ENCODE measurements around the gene KPNA1. TPM values are rescaled to one million over a fixed set of nuclear protein-coding genes. Genes with fewer than 3 reads are reported as not detected.

The KPNA1 gene
- polyA plus RNA-seq, 1 donor: 57.1 TPM

- DNase-seq: peak; percentile 99
Measured at GRCh38 chr3:122415762-122416654, 98.7 kb downstream of the KPNA1 start, which contains the start of gene WDR5B. Gene WDR5B (minus strand): TSS chr3:122416062. CDS start chr3:122415528, 534 bp downstream.

- no peak for DNase-seq
Measured at GRCh38 chr3:122415104-122415744, 99.5 kb downstream of the KPNA1 start.

- DNase-seq: no peak
Measured at GRCh38 chr3:122414391-122414790, 100.3 kb downstream of the KPNA1 start.

DNA sequence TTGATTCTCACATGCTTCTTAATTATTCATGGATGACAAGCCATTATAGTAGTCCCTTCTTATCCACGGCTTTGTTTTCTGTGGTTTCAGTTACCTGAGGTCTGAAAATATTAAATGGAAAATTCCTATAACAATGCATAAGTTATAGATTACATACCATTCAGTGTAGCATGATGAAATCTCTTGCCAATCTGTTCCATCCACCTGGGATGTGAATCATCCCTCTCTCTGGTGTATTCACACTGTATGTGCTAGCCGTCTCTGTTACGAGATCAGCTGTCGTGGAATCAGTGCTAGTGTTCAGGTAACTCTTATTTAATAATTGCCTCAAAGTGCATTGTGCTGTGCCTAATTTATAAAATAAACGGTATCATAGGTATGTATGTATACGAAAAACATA lies 104.1 kb downstream of the KPNA1 start:
- DNase-seq: no peak

- DNase-seq: no peak
Measured at GRCh38 chr3:122410111-122410510, 104.6 kb downstream of the KPNA1 start.

DNA sequence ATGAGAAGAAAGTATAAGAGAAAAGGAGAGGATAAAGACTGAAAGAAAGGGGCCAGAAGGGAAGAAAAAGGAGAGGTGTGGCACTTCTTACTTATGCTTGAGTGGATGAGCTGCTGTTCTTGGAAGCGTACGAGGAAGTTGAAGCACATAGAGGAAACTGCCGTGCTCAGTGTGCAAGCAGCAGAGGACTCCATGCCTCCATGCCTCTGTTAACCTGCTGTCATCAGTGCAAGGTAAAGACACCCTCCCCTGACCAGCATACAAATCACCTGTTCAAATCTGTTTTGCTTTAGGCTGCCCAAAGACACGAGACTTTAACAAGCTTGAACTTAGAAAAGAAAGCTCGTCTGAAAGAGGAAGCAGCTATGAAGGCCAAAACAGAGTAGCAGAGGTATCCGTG lies 105.3 kb downstream of the KPNA1 start:
- DNase-seq: no peak

GRCh38 chr3:122407946-122408345 lies 106.8 kb downstream of the KPNA1 start:
- no peak for DNase-seq

DNA sequence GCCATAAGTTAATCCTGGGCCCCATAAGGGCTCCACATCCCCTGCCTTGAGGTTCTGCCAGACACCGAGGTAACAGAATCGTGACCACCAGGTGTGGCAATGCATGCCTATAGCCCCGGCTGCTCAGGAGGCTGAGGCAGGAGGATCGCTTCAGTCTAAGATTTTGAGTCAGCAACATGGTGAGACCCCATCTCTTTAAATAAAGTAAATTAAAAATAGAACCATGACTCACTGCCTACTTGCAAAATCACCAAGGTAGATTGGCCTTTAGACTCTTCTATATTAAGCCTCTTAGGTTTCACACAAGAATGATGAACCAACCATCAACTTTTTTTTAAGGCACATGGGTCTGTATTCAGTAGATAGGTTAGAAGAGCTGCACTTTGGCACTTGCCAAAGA lies 108.5 kb downstream of the KPNA1 start:
- no peak for DNase-seq

DNA sequence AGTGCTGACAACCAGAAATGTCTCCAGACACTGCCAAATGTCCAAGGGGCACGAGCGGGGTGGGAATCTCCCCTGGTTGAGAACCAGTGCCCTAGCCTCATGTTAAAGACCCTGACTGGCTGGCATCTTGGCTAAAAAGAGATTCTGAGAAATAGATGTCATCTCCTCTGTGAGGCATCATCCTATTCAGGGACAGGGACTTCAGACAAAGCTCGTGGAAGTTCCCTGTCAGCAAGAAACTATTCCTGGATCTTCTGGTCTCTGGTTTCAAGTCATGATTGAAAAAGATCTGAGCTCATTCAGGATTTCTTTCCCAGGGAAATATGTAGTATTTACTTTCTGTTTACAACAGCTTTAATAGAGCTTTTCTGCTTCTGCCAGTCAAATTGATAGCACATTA lies 109.7 kb downstream of the KPNA1 start:
- no peak for DNase-seq

DNA sequence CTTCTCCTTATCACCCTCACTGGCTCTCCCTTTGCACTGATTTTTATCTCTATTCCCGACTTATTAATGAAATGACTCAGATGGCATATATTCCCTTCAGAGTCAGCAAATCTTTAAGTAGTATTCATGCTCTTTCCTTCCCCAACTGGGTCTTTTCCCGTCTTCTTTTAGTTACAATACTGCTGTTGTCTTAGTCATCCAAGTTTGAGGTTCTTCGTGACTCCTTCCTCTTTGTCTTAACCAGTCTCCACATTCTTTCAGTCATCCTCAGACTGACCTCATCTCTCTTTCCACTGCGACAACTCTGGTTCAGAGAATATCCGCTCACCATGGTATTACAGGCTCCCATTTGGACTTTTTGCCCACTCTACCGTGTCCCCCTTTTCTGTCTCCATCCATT lies 111.2 kb downstream of the KPNA1 start:
- DNase-seq: no peak

GRCh38 chr3:122398920-122399319 lies 115.8 kb downstream of the KPNA1 start:
- no peak for DNase-seq

GRCh38 chr3:122397201-122397600 lies 117.5 kb downstream of the KPNA1 start:
- DNase-seq: no peak

DNA sequence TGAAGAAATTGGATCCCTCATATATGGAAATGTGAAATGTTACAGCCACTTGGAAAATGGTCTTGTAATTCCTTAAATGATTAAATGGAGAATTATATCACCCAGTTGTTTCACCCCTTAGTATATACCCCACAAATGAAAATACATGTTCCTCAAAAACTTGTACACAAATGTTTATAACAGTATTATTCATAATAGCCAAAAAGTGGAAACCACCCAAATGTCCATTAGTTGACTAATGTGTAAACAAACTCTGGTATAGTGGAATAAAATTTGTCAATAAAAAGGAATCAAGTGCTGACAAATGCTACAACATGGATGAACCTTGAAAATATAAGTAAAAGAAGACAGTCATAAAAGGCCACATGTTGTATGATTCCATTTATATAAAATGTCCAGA lies 118.2 kb downstream of the KPNA1 start:
- DNase-seq: no peak

GRCh38 chr3:122395582-122395981 lies 119.2 kb downstream of the KPNA1 start:
- no peak for DNase-seq

DNA sequence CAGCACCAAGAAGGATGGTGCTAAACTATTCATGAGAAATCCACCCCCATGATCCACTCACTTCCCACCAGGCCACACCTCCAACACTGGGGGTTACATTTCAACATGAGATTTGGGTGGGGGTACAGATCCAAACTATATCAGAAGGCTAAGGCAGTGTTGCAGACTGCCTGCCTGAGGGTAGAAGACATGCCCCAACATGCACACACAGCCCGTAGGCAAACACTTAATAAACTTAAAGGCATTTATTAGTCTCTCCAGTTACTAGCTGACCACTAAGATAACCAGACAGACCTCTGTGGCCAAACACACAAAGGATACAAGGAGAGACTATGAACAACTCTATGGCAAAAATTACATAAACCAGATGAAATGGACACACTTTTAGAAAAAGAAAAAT lies 120.6 kb downstream of the KPNA1 start:
- no peak for DNase-seq

- DNase-seq: no peak
Measured at GRCh38 chr3:122392868-122393844, 121.6 kb downstream of the KPNA1 start.

- no peak for DNase-seq
Measured at GRCh38 chr3:122391681-122392446, 122.9 kb downstream of the KPNA1 start.

DNA sequence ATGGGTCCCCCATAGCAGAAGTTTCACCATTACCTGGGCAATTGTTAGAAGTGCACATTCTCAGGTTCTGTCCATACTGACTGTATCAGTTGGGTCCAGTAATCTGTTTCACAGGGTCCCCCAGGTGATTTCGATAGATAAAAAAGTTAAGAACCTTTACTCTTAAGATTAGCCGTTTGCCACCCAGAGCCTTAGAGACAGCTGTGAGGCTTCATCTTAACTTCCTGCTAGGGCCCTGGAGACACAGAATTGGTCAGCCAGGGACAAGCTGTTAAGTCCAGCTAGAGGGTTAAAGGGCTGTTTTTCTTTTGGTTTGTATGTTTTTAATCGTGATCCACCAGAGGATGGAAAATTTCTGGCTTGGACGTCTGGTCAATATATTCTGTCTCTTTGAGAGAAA lies 124.1 kb downstream of the KPNA1 start:
- DNase-seq: no peak

DNA sequence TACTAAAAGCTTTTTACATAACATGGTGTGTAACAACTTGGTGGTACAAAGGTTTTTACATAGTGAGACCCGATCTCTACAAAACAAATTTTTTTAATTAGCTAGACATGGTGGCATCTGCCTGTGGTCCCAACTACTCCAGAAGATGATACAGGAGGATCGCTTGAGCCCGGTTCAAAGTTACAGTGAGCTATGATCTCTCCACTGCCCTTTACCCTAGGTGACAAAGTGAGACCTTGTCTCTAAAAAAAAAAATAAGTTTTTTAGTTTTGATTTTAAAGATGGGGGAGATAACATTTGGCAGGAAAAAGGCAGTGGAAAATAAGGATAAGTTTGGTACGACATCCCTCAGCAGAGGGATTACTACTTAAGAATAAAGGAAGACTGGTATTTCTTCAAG lies 124.8 kb downstream of the KPNA1 start:
- DNase-seq: no peak

- no peak for DNase-seq
Measured at GRCh38 chr3:122389197-122389596, 125.5 kb downstream of the KPNA1 start.

DNA sequence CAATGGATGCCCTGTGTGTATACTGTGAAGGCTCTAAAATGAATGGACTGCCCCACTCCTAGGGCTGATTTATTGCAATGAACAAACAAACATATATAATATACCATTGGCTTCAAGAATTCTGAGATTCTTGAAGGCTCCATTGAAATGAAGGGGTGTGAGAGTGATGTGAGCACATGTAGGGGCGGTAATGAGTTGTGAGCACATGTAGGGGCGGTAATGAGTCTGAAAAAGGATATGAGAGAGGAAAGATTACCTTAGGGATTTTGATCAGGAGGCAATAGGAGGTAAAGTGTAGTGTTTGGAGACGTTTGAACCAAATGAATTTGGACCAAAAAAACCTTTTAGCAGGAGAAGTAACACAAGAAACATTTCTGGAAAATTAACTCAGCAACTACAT lies 127.0 kb downstream of the KPNA1 start:
- no peak for DNase-seq

Measured in left kidney (tissue), 2 donors.